K562 (cell line): ENCODE results near the gene VIPR1. TPM values are rescaled to one million over a fixed set of nuclear protein-coding genes. Genes with fewer than 3 reads are reported as not detected.

Experiments
- ATAC-seq: fragments of 200-7000 bp; cut with Tn5 transposase; 3 replicates; pipeline ENCODE4 v1.9.1; 2020; ENCODE audit warnings: moderate library complexity
- BruUV-seq: library from RNA; stranded (reverse); fragments of 400-500 nt; replicated peaks from 2 replicates; lab custom pipeline; 2021; lab: Mats Ljungman, UMichigan
- CTCF ChIA-PET: fragments of 300-600 bp; formaldehyde crosslinking; extraction: SDS; loops from one replicate; lab custom pipeline; 2021; ENCODE audit warnings: low intra/inter-chr PET ratio; lab: Yijun Ruan, JAX
- POLR2A ChIA-PET: fragments of 300-600, 350-650 bp; sonication (Branson Sonifier 250); formaldehyde crosslinking; extraction: SDS; loops from one replicate; lab custom pipeline; 2021; ENCODE audit warnings: antibody characterized with exemption, inconsistent platforms; lab: Yijun Ruan, JAX
- DNase-seq, 4 experiments: peaks; one replicate each; pipeline versions ENCODE4 v3.0.0 to v3.0.0-alpha.2; 2011 to 2018; ENCODE audit warnings: low spot score in 3 of 4, mixed read lengths in 3 of 4; ENCODE audit errors: extremely low read depth in 1 of 4
- FAIRE-seq: peaks from 2 replicates; lab custom pipeline; 2011; peaks lifted over from hg19 to GRCh38; lab: Jason Lieb, UNC
- H2AFZ ChIP-seq: 2 replicates; pipeline ENCODE4 v1.6.0; 2011; ENCODE audit warnings: low read depth, low read length, control low read depth, inconsistent platforms
- H3K27ac ChIP-seq: fragments of 200-600 bp; 3 replicates; pipeline ENCODE4 v1.8.0; 2011; ENCODE audit warnings: low read depth, mild to moderate bottlenecking, control low read depth, inconsistent platforms, low read length, moderate library complexity, mixed read lengths; ENCODE audit errors: extremely low read depth
- H3K27me3 ChIP-seq, 2 experiments: fragments of 300-600 bp in 1 of 2; 2 replicates in 1 of 2; 3 replicates in 1 of 2; pipeline versions ENCODE4 v1.6.0 to v1.8.0; 2011; ENCODE audit warnings: inconsistent platforms in 2 of 2, low read length in 2 of 2, mild to moderate bottlenecking in 1 of 2, mixed read lengths in 1 of 2, moderate library complexity in 1 of 2; ENCODE audit not compliant: control insufficient read depth in 2 of 2, insufficient read depth in 2 of 2
- H3K36me3 ChIP-seq: fragments of 300-600 bp; 3 replicates; pipeline ENCODE4 v1.8.0; 2011; ENCODE audit warnings: mild to moderate bottlenecking, low read length, inconsistent platforms; ENCODE audit not compliant: control insufficient read depth, insufficient read depth
- H3K4me1 ChIP-seq, 2 experiments: fragments of 200-600 bp in 1 of 2; replicated peaks in 1 of 2; 2 replicates in 1 of 2; 3 replicates in 1 of 2; pipeline versions ENCODE4 v1.5.1 to v1.8.0; 2011; ENCODE audit warnings: inconsistent platforms in 2 of 2, low read length in 2 of 2, mild to moderate bottlenecking in 1 of 2, mixed read lengths in 1 of 2, moderate library complexity in 1 of 2; ENCODE audit not compliant: control insufficient read depth in 2 of 2, insufficient read depth in 2 of 2
- H3K4me2 ChIP-seq: 2 replicates; pipeline ENCODE4 v1.6.1; 2011; ENCODE audit warnings: low read length, control low read depth, inconsistent platforms, mixed read lengths; ENCODE audit not compliant: insufficient read depth
- H3K4me3 ChIP-seq: fragments of 200-600 bp; sonication (generic), shearing (Covaris generic); 2 replicates; pipeline ENCODE4 v1.5.1; 2016; ENCODE audit warnings: control low read depth, inconsistent platforms
- H3K79me2 ChIP-seq: fragments of 200-600 bp; 3 replicates; pipeline ENCODE4 v1.8.0; 2011; ENCODE audit warnings: low read length, inconsistent platforms; ENCODE audit not compliant: control insufficient read depth, insufficient read depth
- H3K9ac ChIP-seq, 2 experiments: 2 replicates each; pipeline versions ENCODE4 v1.6.0 to v1.6.1; 2011; ENCODE audit warnings: low read depth in 2 of 2, low read length in 2 of 2, control low read depth in 1 of 2, inconsistent platforms in 1 of 2, mild to moderate bottlenecking in 1 of 2, mixed read lengths in 1 of 2; ENCODE audit not compliant: insufficient read depth in 1 of 2
- H3K9me1 ChIP-seq: one replicate; pipeline ENCODE4 v1.6.0; 2011; ENCODE audit warnings: inconsistent platforms, mild to moderate bottlenecking, low read length, moderate library complexity; ENCODE audit not compliant: control insufficient read depth, insufficient read depth
- H3K9me3 ChIP-seq: replicated peaks from 2 replicates; pipeline ENCODE4 v1.5.1; 2011; ENCODE audit warnings: low read depth, low read length, inconsistent platforms; ENCODE audit not compliant: control insufficient read depth, insufficient read depth
- H4K20me1 ChIP-seq: replicated peaks from 2 replicates; pipeline ENCODE4 v1.6.1; 2011; ENCODE audit warnings: low read length, inconsistent platforms, mixed read lengths; ENCODE audit not compliant: control insufficient read depth, insufficient read depth
- ATF1 ChIP-seq, 2 experiments: fragments of 450-650 bp in 1 of 2; IDR thresholded peaks; 2 replicates each; pipeline ENCODE4 v1.6.1; 2016; ENCODE audit warnings: missing compliant biosample characterization in 1 of 2, missing genetic modification characterization in 1 of 2
- CHD1 ChIP-seq: fragments of 200-600 bp; sonication (generic); IDR thresholded peaks from one replicate; pipeline ENCODE4 v1.6.1; 2012; ENCODE audit warnings: mild to moderate bottlenecking, moderate library complexity, low read length, inconsistent platforms
- EWSR1 ChIP-seq: fragments of 450-650 bp; IDR thresholded peaks from 2 replicates; pipeline ENCODE4 v1.6.1; 2018; ENCODE audit warnings: borderline replicate concordance, mild to moderate bottlenecking, low read depth, moderate library complexity; ENCODE audit not compliant: partially characterized antibody
- EZH2 ChIP-seq: IDR thresholded peaks from 2 replicates; pipeline ENCODE4 v1.6.1; 2012; ENCODE audit warnings: low read depth, mild to moderate bottlenecking, inconsistent platforms, low read length, borderline replicate concordance
- FOXP4 ChIP-seq: sonication (generic); formaldehyde crosslinking; IDR thresholded peaks from 2 replicates; pipeline ENCODE4 v1.8.0; 2022; ENCODE audit warnings: mild to moderate bottlenecking, missing genetic modification reagents, borderline replicate concordance
- HDAC8 ChIP-seq: fragments of 450-650 bp; IDR thresholded peaks from 2 replicates; pipeline ENCODE4 v1.6.1; 2016; ENCODE audit warnings: mild to moderate bottlenecking, missing genetic modification characterization, moderate library complexity, missing compliant biosample characterization
- KDM4B ChIP-seq, 2 experiments: fragments of 450-650 bp in 1 of 2; sonication (generic) in 1 of 2; IDR thresholded peaks; 2 replicates each; pipeline ENCODE4 v1.6.1; 2016 to 2017; ENCODE audit warnings: borderline replicate concordance in 2 of 2, antibody characterized with exemption in 1 of 2, low read depth in 1 of 2, mild to moderate bottlenecking in 1 of 2
- NFIC ChIP-seq: fragments of 450-650 bp; IDR thresholded peaks from 2 replicates; pipeline ENCODE4 v1.6.1; 2017; ENCODE audit warnings: mild to moderate bottlenecking, inconsistent platforms
- ZFX ChIP-seq: sonication (generic); formaldehyde crosslinking; IDR thresholded peaks from 2 replicates; pipeline ENCODE4 v1.8.0; 2022; ENCODE audit warnings: mild to moderate bottlenecking, missing genetic modification reagents, moderate library complexity
- ZKSCAN8 ChIP-seq: fragments of 200-800 bp; sonication (Bioruptor generic); IDR thresholded peaks from 2 replicates; pipeline ENCODE4 v1.6.1; 2016; ENCODE audit warnings: missing genetic modification characterization, missing compliant biosample characterization
- ZNF57 ChIP-seq: fragments of 450-650 bp; formaldehyde crosslinking; IDR thresholded peaks from 2 replicates; pipeline ENCODE4 v1.4.0; 2020; ENCODE audit warnings: mild to moderate bottlenecking, moderate library complexity
- ZNF584 ChIP-seq: fragments of 200-800 bp; sonication (Bioruptor generic); IDR thresholded peaks from 2 replicates; pipeline ENCODE4 v1.6.1; 2016; ENCODE audit warnings: low read depth, mild to moderate bottlenecking, missing genetic modification characterization, missing compliant biosample characterization
- WGBS: fragments of 100-300 bp; shearing (Covaris generic); methylation state at CpG from one replicate; pipeline ENCODE4 v1.1.6; 2016; ENCODE audit warnings: low coverage, mixed read lengths; ENCODE audit not compliant: insufficient coverage; ENCODE audit errors: missing lambda C conversion rate; 5-methylcytosine and 5-hydroxymethylcytosine counted together
- in situ Hi-C: fragments of 300-500 bp; cut with MboI; formaldehyde crosslinking; loops from 4 replicates; pipeline ENCODE4 v1.15.0; 2018; ENCODE audit warnings: inconsistent platforms, mixed read lengths
- intact Hi-C: fragments of 100-400 bp; cut with micrococcal nuclease; formaldehyde crosslinking; loops from 2 replicates; pipeline ENCODE4 v1.14.2; 2022
- polyA plus RNA-seq, 8 experiments: library from polyadenylated mRNA; depleted of rRNA in 4 of 8; stranded (reverse) in 5 of 8; unstranded in 3 of 8; fragments of >200 nt; fragmentation: Nextera tagmentation in 2 of 8; fragmentation: Illumina TruSeq in 1 of 8; extraction: Ambion mirVana in 2 of 8; extraction: Trizol in 1 of 8; gene quantifications; 2 replicates each; pipeline versions ENCODE4 v1.2.1 to v1.2.3, GENCODE V29; 2011 to 2014; ENCODE audit warnings: inconsistent platforms in 1 of 8, missing spikeins in 1 of 8
- total RNA-seq, 7 experiments: library from RNA; depleted of rRNA in 6 of 7; stranded (reverse); fragments of >200 nt in 6 of 7; fragmentation: Illumina TruSeq in 2 of 7; extraction: Trizol in 2 of 7; gene quantifications; 2 replicates each; pipeline versions ENCODE4 v1.2.1 to v1.2.3, GENCODE V29; 2011 to 2021; ENCODE audit warnings: low replicate concordance in 1 of 7
- TF ChIP-seq, protein P1 (sequence below): sonication (generic); formaldehyde crosslinking; IDR thresholded peaks from 2 replicates; pipeline ENCODE4 v1.8.0; 2023; ENCODE audit warnings: mild to moderate bottlenecking, missing genetic modification reagents
- TF ChIP-seq, protein P2 (sequence below): IDR thresholded peaks from 2 replicates; pipeline ENCODE4 v1.6.1; 2016; ENCODE audit warnings: missing genetic modification characterization, missing compliant biosample characterization
- TF ChIP-seq, protein P3 (sequence below): sonication (generic); formaldehyde crosslinking; IDR thresholded peaks from 2 replicates; pipeline ENCODE4 v1.8.0; 2022; ENCODE audit warnings: missing genetic modification reagents, mild to moderate bottlenecking, borderline replicate concordance

VIPR1 gene
- total and polyA plus RNA-seq, 9 of the 15 experiments (the other 6 are each of a cell fraction or from before 2014, with no cell fraction given), result 0.04 to 0.38 (median 0.12) TPM; not detected in 3

- intact Hi-C loops (no loop called here), in situ Hi-C loops (no loop called here)
- Histone ChIP-seq H4K20me1 (no peaks in the 10 kb centered on the region), H3K27me3 (no peaks in the 10 kb centered on the region; a peak in 2 of 5 replicates), H3K4me2 (no peak overlapping the region), H3K4me1 (0 out of 5 replicates have a peak, but pooled peaks cover 0 to 3% of the 10 kb centered on the region in 2 experiments), H3K9me1 (no peaks in the 10 kb centered on the region), H3K4me3 (no peak overlapping the region), H3K36me3 (no peaks in the 10 kb centered on the region), H3K9me3 (no peaks in the 10 kb centered on the region), H3K9ac (no peak overlapping the region), H3K79me2 (no peaks in the 10 kb centered on the region), H2AFZ (no peak overlapping the region), H3K27ac (no peak overlapping the region)
- no TSS peak for BruUV-seq
- no peak for DNase-seq
- no peak for ATAC-seq
- FAIRE-seq, result no peak
- ChIA-PET CTCF (no interaction called here), POLR2A (interaction anchor here (1.3 kb wide), 1 partner anchor 12 kb away, joined by 4 read pairs; the partner anchor contains the start of gene VIPR1)
- 0% methylated on average over 3 of the region's 3 CpGs for WGBS
- TF ChIP-seq KDM4B (IDR thresholded peaks at IDR 0.05; ENCODE audit: borderline replicate concordance in 2 of 2, low read depth in 1 of 2), result no peak
- no peak for TF ChIP-seq ZKSCAN8 (CRISPR knock-in tag)
- no peak for TF ChIP-seq ATF1 (CRISPR knock-in tag; IDR thresholded peaks at IDR 0.05)
- TF ChIP-seq ATF1 (tag; IDR thresholded peaks at IDR 0.05), result no peak
- TF ChIP-seq EZH2, result no peak
- TF ChIP-seq, protein P1, sequence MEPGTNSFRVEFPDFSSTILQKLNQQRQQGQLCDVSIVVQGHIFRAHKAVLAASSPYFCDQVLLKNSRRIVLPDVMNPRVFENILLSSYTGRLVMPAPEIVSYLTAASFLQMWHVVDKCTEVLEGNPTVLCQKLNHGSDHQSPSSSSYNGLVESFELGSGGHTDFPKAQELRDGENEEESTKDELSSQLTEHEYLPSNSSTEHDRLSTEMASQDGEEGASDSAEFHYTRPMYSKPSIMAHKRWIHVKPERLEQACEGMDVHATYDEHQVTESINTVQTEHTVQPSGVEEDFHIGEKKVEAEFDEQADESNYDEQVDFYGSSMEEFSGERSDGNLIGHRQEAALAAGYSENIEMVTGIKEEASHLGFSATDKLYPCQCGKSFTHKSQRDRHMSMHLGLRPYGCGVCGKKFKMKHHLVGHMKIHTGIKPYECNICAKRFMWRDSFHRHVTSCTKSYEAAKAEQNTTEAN, result no peak
- TF ChIP-seq ZNF584 (CRISPR knock-in tag), result no peak
- no peak for TF ChIP-seq CHD1
- TF ChIP-seq NFIC, result no peak
- no peak for TF ChIP-seq FOXP4
- no peak for TF ChIP-seq EWSR1
- no peak for TF ChIP-seq ZNF57 (CRISPR knock-in tag)
- TF ChIP-seq HDAC8, result no peak
- TF ChIP-seq, protein P2, sequence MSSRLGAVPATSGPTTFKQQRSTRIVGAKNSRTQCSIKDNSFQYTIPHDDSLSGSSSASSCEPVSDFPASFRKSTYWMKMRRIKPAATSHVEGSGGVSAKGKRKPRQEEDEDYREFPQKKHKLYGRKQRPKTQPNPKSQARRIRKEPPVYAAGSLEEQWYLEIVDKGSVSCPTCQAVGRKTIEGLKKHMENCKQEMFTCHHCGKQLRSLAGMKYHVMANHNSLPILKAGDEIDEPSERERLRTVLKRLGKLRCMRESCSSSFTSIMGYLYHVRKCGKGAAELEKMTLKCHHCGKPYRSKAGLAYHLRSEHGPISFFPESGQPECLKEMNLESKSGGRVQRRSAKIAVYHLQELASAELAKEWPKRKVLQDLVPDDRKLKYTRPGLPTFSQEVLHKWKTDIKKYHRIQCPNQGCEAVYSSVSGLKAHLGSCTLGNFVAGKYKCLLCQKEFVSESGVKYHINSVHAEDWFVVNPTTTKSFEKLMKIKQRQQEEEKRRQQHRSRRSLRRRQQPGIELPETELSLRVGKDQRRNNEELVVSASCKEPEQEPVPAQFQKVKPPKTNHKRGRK (tag), result no peak
- no peak for TF ChIP-seq ZFX (CRISPR knock-in tag)
- TF ChIP-seq, protein P3, sequence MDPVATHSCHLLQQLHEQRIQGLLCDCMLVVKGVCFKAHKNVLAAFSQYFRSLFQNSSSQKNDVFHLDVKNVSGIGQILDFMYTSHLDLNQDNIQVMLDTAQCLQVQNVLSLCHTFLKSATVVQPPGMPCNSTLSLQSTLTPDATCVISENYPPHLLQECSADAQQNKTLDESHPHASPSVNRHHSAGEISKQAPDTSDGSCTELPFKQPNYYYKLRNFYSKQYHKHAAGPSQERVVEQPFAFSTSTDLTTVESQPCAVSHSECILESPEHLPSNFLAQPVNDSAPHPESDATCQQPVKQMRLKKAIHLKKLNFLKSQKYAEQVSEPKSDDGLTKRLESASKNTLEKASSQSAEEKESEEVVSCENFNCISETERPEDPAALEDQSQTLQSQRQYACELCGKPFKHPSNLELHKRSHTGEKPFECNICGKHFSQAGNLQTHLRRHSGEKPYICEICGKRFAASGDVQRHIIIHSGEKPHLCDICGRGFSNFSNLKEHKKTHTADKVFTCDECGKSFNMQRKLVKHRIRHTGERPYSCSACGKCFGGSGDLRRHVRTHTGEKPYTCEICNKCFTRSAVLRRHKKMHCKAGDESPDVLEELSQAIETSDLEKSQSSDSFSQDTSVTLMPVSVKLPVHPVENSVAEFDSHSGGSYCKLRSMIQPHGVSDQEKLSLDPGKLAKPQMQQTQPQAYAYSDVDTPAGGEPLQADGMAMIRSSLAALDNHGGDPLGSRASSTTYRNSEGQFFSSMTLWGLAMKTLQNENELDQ (CRISPR knock-in tag), result no peak
Observed at GRCh38 chr3:42489937-42490227, 12.6 kb upstream of the VIPR1 start.
